Hippocampal formation (tissue), 2 donors: ENCODE measurements around the gene PDE9A.

Experiments
- DNase-seq, 2 donors: peaks; one replicate each; lab custom pipeline; 2025; lab: John Stamatoyannopoulos, UW

The PDE9A gene

GRCh38 chr21:42642219-42642745 lies 11.1 kb upstream of the PDE9A start:
- DNase-seq = no peak

GRCh38 chr21:42644223-42645208 lies 8.9 kb upstream of the PDE9A start:
- no peak for DNase-seq

- no peak for DNase-seq
These were observed 8.0 kb upstream of the PDE9A start for GRCh38 chr21:42645211-42646075.

GRCh38 chr21:42646076-42646825 lies 7.2 kb upstream of the PDE9A start:
- no peak for DNase-seq

- no peak for DNase-seq
These were observed 6.6 kb upstream of the PDE9A start for GRCh38 chr21:42646836-42647235.

GRCh38 chr21:42648606-42649005 lies 4.8 kb upstream of the PDE9A start:
- DNase-seq = no peak

- DNase-seq = no peak
These were observed 4.0 kb upstream of the PDE9A start for GRCh38 chr21:42649122-42650032.

- DNase-seq = no peak
These were observed 3.4 kb upstream of the PDE9A start for GRCh38 chr21:42650033-42650370.

- DNase-seq = no peak
These were observed 2.7 kb upstream of the PDE9A start for GRCh38 chr21:42650441-42651421.

GRCh38 chr21:42651515-42652401 lies 1.7 kb upstream of the PDE9A start:
- DNase-seq = peak; percentile 34 to 39

- peak; percentile 59 to 67 for DNase-seq
These were observed 742 bp upstream of the PDE9A start for GRCh38 chr21:42652527-42653230.

GRCh38 chr21:42654179-42654912 lies 925 bp downstream of the PDE9A start:
- DNase-seq = no peak

- DNase-seq = no peak
These were observed 1.7 kb downstream of the PDE9A start for GRCh38 chr21:42654913-42655795.

GRCh38 chr21:42655796-42656770 lies 2.7 kb downstream of the PDE9A start:
- DNase-seq = no peak

- DNase-seq = no peak
These were observed 3.5 kb downstream of the PDE9A start for GRCh38 chr21:42656872-42657271.
